Muscle of leg (tissue), 11 donors: ENCODE data around the gene NFE2L1. TPM values are rescaled to one million over a fixed set of nuclear protein-coding genes. Genes with fewer than 3 reads are reported as not detected.

Source experiments
- DNase-seq: peaks from one replicate; pipeline ENCODE4 v3.0.0; 2013
- H3K27ac ChIP-seq: one replicate; pipeline ENCODE4 v1.5.1; 2013; ENCODE audit warnings: mild to moderate bottlenecking, low read length, control low read depth
- H3K27me3 ChIP-seq: one replicate; pipeline ENCODE4 v1.6.1; 2013; ENCODE audit warnings: low read length; ENCODE audit not compliant: control insufficient read depth, insufficient read depth
- H3K36me3 ChIP-seq: one replicate; pipeline ENCODE4 v1.6.1; 2013; ENCODE audit warnings: low read length; ENCODE audit not compliant: control insufficient read depth, insufficient read depth
- H3K4me1 ChIP-seq: one replicate; pipeline ENCODE4 v1.6.1; 2013; ENCODE audit warnings: low read length; ENCODE audit not compliant: control insufficient read depth, insufficient read depth
- H3K4me3 ChIP-seq: one replicate; pipeline ENCODE4 v1.5.1; 2013; ENCODE audit warnings: low read length, control low read depth
- H3K9me3 ChIP-seq: replicated peaks from 2 replicates; pipeline ENCODE4 v1.6.1; 2013; ENCODE audit warnings: low read depth, low read length; ENCODE audit not compliant: control insufficient read depth
- WGBS: methylation state at CpG from one replicate; pipeline ENCODE4 v1.1.5; 2013; ENCODE audit warnings: missing lambda C conversion rate; ENCODE audit not compliant: insufficient coverage; 5-methylcytosine and 5-hydroxymethylcytosine counted together
- polyA plus RNA-seq, 8 donors: library from polyadenylated mRNA; unstranded; fragments of 120-200 nt; gene quantifications; one replicate each; pipeline versions ENCODE4 v1.2.1 to v1.2.3, GENCODE V29; 2013; ENCODE audit warnings: inconsistent platforms in 1 of 8, low replicate concordance in 1 of 8; ENCODE audit not compliant: insufficient read length in 8 of 8, insufficient read depth in 1 of 8
- total RNA-seq: library from RNA; stranded (reverse); fragments of 120-200 nt; gene quantifications from one replicate; pipeline ENCODE4 v1.2.4, GENCODE V29; 2013

The NFE2L1 gene
- total and polyA plus RNA-seq, 9 donors: 68.7 to 326 (median 251) TPM

- 100% methylated on average over 1 of the region's 19 CpGs for WGBS
- no peaks in the 10 kb centered on the region for H3K36me3 ChIP-seq
- H3K4me1 ChIP-seq: peaks cover 16% of the 10 kb centered on the region
- DNase-seq: no peak
- no peaks in the 10 kb centered on the region for H3K9me3 ChIP-seq
- no peak overlapping the region for H3K4me3 ChIP-seq
- no peak overlapping the region for H3K27ac ChIP-seq
- no peaks in the 10 kb centered on the region for H3K27me3 ChIP-seq
Measured at GRCh38 chr17:48102043-48102750, 54.0 kb downstream of the NFE2L1 start.

- Histone ChIP-seq H3K9me3 (no peaks in the 10 kb centered on the region), H3K36me3 (no peaks in the 10 kb centered on the region), H3K4me3 (no peak overlapping the region), H3K27ac (peak overlapping the region; percentile 35), H3K27me3 (no peaks in the 10 kb centered on the region), H3K4me1 (peaks cover 16% of the 10 kb centered on the region)
- 85% methylated on average over 8 of the region's 14 CpGs for WGBS
- peak; percentile 66 for DNase-seq
Measured at GRCh38 chr17:48102798-48103715, 54.9 kb downstream of the NFE2L1 start.

DNA sequence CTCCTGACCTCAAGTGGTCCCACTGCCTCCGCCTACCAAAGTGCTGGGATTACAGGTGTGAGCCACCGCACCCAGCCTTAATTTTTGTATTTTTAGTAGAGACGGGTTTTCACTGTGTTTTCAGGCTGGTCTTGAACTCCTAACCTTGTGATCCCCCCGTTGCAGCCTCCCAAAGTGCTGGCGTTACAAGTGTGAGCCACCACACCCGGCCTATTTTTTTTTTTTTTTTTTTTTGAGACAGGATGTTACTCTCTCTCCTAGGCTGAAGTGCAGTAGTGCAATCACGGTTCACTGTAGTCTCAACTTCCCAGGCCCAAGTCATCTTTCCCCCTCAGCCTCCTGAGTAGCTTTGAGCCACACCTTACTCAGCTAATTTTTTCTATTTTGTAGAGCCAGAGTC lies 56.3 kb downstream of the NFE2L1 start:
- H3K4me3 ChIP-seq: no peak overlapping the region
- no peaks in the 10 kb centered on the region for H3K9me3 ChIP-seq
- no peak overlapping the region for H3K27ac ChIP-seq
- 80% methylated on average over 3 of the region's 7 CpGs for WGBS
- peaks cover 21% of the 10 kb centered on the region for H3K4me1 ChIP-seq
- H3K36me3 ChIP-seq: no peaks in the 10 kb centered on the region
- DNase-seq: no peak
- H3K27me3 ChIP-seq: no peaks in the 10 kb centered on the region

DNA sequence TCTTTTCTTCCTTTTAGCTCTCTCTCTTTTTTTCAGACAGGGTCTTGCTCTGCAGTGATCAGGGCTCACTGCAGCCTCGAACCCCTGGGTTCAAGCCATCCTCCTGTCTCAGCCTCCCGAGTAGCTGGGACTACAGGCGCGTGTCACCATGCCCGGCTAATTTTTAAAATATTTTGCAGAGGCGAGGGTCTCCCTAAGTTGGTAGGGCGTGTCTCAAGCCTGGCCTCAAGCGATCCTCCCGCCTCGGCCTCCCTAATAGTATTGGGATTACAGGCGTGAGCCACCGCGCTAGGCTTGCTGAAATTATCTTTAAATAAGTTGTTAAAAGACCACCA lies 58.6 kb downstream of the NFE2L1 start:
- H3K9me3 ChIP-seq: no peaks in the 10 kb centered on the region
- WGBS: 57% methylated on average over 9 of the region's 13 CpGs
- no peak for DNase-seq
- H3K27ac ChIP-seq: peak overlapping the region; percentile 83
- H3K27me3 ChIP-seq: no peaks in the 10 kb centered on the region
- peak overlapping the region; percentile 62 for H3K4me3 ChIP-seq
- H3K4me1 ChIP-seq: peaks cover 12% of the 10 kb centered on the region
- H3K36me3 ChIP-seq: no peaks in the 10 kb centered on the region

- WGBS: under 1% methylated on average over 47 of the region's 64 CpGs
Measured at GRCh38 chr17:48107137-48108055, 59.2 kb downstream of the NFE2L1 start, which contains the start of gene SNX11. Gene SNX11 (plus strand): TSS chr17:48107766. CDS start chr17:48112044, 4,278 bp downstream.

DNA sequence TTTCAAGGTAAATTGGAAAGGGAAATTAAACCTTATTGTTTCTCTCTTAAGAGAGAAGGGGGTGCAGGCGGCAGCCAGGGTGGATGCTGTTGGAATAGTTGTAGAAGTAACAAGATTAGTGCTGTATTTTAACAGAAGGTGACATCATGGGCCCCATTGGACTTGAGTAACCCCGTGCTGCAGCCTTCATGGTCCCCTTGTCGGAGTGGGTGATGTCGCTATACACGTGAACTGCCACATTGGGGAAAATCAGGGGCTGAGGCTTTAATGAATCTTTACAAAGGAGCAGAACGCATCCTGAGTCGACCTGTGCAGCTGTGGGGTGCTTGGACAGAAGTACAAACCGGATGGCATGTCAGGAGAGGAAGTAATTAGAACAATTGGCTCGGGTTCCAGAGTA lies 62.6 kb downstream of the NFE2L1 start:
- Histone ChIP-seq H3K27ac (no peak overlapping the region), H3K4me1 (peaks cover 12% of the 10 kb centered on the region), H3K4me3 (no peak overlapping the region), H3K27me3 (no peaks in the 10 kb centered on the region), H3K9me3 (no peaks in the 10 kb centered on the region), H3K36me3 (peaks cover 8% of the 10 kb centered on the region)
- no peak for DNase-seq
- WGBS: 58% methylated on average over 9 of the region's 9 CpGs

More at GRCh38 chr17:48107137-48108055, 59.2 kb downstream of the NFE2L1 start, which contains the start of gene SNX11:
- no peaks in the 10 kb centered on the region for H3K27me3 ChIP-seq
- H3K4me3 ChIP-seq: peak within 1 kb of the TSS; percentile 62
- DNase-seq: peak; percentile 93
- H3K27ac ChIP-seq: peak within 1 kb of the TSS; percentile 83
- peaks cover 12% of the 10 kb centered on the region for H3K4me1 ChIP-seq
- H3K9me3 ChIP-seq: no peaks in the 10 kb centered on the region
- no peaks in the 10 kb centered on the region for H3K36me3 ChIP-seq

Other genes starting within 250 kb of the NFE2L1 start
- gene OSBPL7, start 226.6 kb upstream of the NFE2L1 start, total RNA-seq: 9.7 TPM
- 10 to 100 TPM in 5 of 8 donors, 1 to 10 TPM in 3; 7.1 to 18.7 (median 11.9) TPM for gene OSBPL7, start 226.6 kb upstream of the NFE2L1 start, polyA plus RNA-seq
- 37.5 TPM for gene MRPL10, start 216.8 kb upstream of the NFE2L1 start, total RNA-seq
- gene MRPL10, start 216.8 kb upstream of the NFE2L1 start, polyA plus RNA-seq: 10 to 100 TPM; 47.1 to 62.9 (median 57.2) TPM
- 0.04 TPM for gene LRRC46, start 216.7 kb upstream of the NFE2L1 start, total RNA-seq
- gene LRRC46, start 216.7 kb upstream of the NFE2L1 start, polyA plus RNA-seq: 1 to 10 TPM in 5 of 8 donors, under 1 TPM in 3; 0.57 to 1.6 (median 1.1) TPM
- 33.8 TPM for gene SCRN2, start 207.1 kb upstream of the NFE2L1 start, total RNA-seq
- 10 to 100 TPM; 20.3 to 33.7 (median 24.5) TPM for gene SCRN2, start 207.1 kb upstream of the NFE2L1 start, polyA plus RNA-seq
- gene SP6, start 197.2 kb upstream of the NFE2L1 start, total RNA-seq: 0.18 TPM
- gene SP6, start 197.2 kb upstream of the NFE2L1 start, polyA plus RNA-seq: 1 to 10 TPM in 6 of 8 donors, under 1 TPM in 2; 0.69 to 3.2 (median 1.2) TPM
- 2.0 TPM for gene SP2, start 152.1 kb upstream of the NFE2L1 start, total RNA-seq
- 10 to 100 TPM; 13.3 to 19.5 (median 17.0) TPM for gene SP2, start 152.1 kb upstream of the NFE2L1 start, polyA plus RNA-seq
- gene PNPO, start 106.8 kb upstream of the NFE2L1 start, total RNA-seq: 11.8 TPM
- gene PNPO, start 106.8 kb upstream of the NFE2L1 start, polyA plus RNA-seq: 10 to 100 TPM in 1 of 8 donors, 1 to 10 TPM in 7; 5.9 to 10.2 (median 8.8) TPM
- not detected for gene PRR15L, start 90.5 kb upstream of the NFE2L1 start, total RNA-seq
- gene PRR15L, start 90.5 kb upstream of the NFE2L1 start, polyA plus RNA-seq: 10 to 100 TPM in 1 of 8 donors, 1 to 10 TPM in 1, under 1 TPM in 4, not detected in 2; 0.11 to 10.7 (median 0.21) TPM
- gene CDK5RAP3, start 77.2 kb upstream of the NFE2L1 start, total RNA-seq: 90.3 TPM
- 10 to 100 TPM; 72.6 to 99.0 (median 83.5) TPM for gene CDK5RAP3, start 77.2 kb upstream of the NFE2L1 start, polyA plus RNA-seq
- gene COPZ2, start 10.6 kb upstream of the NFE2L1 start, total RNA-seq: 99.2 TPM
- gene COPZ2, start 10.6 kb upstream of the NFE2L1 start, polyA plus RNA-seq: 10 to 100 TPM; 30.1 to 68.0 (median 46.7) TPM
- 54.0 TPM for gene CBX1, start 53.1 kb downstream of the NFE2L1 start, total RNA-seq
- gene CBX1, start 53.1 kb downstream of the NFE2L1 start, polyA plus RNA-seq: 100 to 1,000 TPM in 3 of 8 donors, 10 to 100 TPM in 5; 75.5 to 118 (median 88.9) TPM
- gene SNX11, start 59.4 kb downstream of the NFE2L1 start, total RNA-seq: 6.9 TPM
- gene SNX11, start 59.4 kb downstream of the NFE2L1 start, polyA plus RNA-seq: 10 to 100 TPM in 7 of 8 donors, 1 to 10 TPM in 1; 9.1 to 12.9 (median 11.3) TPM